GM19099 (cell line): ENCODE results near the gene TMEM108.

Source experiments
- POLR2A ChIP-seq: IDR thresholded peaks from 3 replicates; pipeline ENCODE4 v1.6.1; 2011; ENCODE audit warnings: low read depth; ENCODE audit not compliant: insufficient read length; ENCODE audit errors: extremely low read depth

TMEM108 gene

GRCh38 chr3:133429063-133429462 is 390.9 kb downstream of the TMEM108 start:
- no peak for TF ChIP-seq POLR2A

DNA sequence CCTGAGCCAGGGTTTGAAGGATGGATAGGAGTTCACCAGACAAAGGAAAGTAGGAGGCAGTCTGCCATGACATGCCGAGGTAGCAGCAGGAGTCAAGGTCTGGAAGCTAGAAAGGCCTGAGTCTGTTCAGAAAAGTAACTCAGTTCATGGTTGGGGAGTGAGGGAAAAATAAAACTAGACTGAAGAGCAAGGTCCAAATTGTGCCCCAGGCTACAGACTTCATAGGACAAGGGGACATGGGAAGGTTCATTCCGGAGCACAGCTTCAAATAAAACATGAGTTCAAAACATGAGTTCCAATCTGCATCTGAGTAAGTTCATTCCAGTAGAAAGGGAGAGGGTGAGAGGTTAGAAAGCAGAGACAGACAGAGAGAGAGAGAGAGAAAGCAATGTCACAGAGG is 401.4 kb downstream of the TMEM108 start:
- TF ChIP-seq POLR2A: no peak

- TF ChIP-seq POLR2A: no peak
Measured at GRCh38 chr3:133440652-133441051, 402.5 kb downstream of the TMEM108 start.

DNA sequence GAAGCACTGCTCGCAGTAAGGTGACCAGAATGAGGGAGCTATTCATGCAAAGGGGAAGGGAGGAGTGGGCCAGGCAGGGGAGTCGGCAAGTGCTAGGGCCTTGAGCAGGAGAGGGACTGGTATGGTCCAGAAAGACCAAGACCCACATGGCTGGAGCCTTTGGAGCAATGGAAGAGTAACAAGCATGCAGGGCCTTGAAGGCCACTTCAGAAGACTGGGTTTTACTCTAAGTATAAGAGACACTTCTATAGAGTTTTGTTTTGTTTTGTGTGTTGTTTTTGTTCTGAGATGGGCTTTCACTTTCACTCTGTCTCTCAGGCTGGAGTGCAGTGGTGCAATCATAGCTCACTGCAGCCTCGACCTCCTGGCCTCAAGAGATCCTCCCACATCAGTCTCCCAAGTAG is 403.7 kb downstream of the TMEM108 start:
- TF ChIP-seq POLR2A: no peak

DNA sequence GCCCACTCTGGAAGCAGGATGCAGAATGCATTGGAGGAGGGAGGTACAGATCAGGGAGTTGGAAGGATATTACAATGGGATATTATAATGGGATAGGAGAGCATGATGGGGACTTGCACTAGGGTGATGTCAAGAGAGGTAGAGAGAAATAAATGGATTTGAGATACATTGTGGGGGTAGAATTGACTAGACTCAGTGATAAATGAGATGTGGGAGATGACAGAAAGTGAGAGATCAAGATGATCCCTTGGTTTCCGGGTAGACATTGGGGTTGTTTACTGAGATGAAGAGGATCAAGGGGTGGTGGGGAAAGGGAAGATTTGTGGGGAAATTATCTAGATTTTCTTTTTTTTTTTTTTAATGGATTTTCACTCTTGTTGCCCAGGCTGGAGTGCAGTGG is 404.3 kb downstream of the TMEM108 start:
- no peak for TF ChIP-seq POLR2A

GRCh38 chr3:133443649-133444422 is 405.6 kb downstream of the TMEM108 start:
- TF ChIP-seq POLR2A: no peak

DNA sequence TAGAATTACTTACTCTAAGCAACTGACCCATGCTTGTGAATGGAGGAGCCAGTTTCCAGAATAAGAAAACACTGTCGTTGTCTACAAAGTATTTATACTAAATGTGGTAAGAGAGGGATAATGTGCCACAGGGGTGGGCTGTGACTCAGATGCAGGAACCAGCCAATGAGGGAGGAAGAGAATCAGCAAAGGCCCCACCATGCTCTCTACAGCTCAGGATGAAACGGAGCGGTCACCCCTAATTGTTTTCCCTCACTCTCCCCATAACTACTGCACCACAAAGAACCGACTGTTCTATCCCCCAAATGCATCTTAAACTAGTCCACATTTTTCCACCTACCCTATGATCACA is 406.2 kb downstream of the TMEM108 start:
- no peak for TF ChIP-seq POLR2A

DNA sequence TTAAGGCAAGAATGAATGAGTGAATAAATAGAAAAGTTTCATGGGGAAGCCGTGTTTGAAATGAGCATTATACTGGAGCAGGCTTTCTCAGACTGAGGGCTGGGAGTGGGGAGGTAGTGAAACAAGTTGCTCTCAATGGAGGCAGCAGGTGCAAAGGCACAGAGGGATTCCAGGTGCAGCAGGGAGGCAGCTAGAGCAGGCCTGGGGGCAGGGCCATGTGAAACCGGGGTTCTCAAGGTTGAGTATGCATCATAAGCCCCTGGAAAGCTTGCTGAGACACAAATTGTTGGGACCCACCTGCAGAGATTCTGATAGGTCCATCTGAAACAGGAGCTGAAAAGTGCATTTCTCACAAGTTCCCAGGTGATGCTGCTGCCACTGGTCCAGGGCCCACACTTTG is 406.9 kb downstream of the TMEM108 start:
- no peak for TF ChIP-seq POLR2A
